Measurements from ENCODE around the gene NTN1.

The NTN1 gene

DNA sequence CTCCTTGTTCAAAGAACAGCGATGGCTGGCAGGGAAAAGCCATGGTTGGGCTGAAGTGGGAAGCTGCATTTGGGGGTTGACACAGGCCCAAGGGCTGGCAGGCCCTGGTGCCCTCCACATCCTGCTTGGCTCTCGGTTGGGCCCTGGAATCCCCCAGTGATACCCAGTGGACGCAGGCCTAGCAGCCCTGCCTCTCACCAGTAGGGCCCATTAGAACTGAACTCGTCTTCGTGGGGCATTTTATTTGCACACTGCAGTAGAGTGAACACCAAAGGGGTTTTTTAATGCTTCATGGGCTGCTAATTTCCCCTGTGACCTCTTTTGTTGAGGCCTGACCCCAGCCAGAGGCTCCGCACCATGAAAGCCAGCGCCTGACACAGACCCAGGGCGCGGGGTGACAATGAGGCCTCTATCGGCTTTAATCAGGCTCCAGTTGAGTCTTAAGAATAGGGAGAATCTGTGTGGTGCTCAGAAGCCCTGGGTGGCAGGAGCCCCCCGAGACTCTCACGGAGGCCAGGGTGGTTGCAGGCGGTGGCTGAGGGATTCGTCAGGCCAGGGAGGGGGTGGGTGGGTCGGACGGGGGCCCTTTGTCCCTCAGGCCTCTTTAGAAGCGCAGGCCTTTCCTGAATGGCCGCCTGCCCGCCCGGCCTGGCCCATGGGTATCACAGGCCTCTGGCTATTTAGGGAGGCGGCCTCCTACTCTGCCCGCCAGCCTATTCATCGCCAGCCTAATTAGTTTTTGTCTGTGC lies 199.3 kb downstream of the NTN1 start:
- no peak for DNase-seq

DNA sequence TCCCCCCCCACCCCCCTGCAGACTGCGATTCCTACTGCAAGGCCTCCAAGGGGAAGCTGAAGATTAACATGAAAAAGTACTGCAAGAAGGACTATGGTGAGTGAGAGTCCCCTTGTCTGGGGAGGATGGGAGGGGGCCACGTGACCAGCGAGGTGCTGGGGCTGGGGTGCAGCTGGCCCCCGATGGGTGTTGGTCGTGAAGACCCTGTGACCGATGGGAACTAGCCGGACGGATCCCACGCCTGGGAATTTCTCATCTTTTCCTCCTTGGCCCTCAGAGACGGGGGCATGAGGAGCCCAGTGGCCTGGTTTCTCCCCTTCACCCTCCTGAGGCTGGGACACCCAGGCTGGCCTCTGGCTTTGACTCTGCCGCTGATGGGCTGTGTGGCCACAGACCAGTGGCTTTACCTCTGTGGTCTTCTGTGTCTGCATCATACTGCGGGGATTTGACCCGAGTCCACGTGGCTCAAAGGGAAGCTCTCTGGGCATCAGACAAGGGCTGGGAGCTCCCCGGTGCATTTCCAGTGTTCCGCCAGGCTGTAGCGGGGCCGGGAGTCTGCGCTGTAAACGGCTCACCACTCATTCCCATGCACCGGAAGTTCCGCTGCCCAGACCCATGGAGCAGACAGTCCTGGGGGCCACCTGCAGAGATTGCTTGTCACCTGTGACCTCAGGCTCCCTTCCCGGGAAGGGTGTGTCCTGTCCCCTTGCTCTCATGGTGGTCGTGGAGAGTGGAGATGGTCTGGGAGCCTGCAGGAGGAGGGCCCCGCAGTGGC lies 200.0 kb downstream of the NTN1 start:
- DNase-seq: no peak

DNA sequence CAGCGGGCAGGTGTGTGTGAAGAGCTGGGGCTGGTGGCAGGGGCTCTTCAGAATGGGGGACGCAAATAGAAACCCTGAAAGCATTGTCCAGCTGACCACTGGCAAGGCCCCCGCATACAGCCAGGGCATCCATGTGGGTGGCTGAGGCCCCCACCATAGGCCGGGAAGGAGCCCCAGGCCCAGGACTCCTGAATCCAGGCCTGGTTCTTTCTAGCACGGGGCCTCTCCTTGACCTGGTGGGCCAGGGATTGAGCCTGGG lies 200.5 kb downstream of the NTN1 start:
- DNase-seq: no peak

DNA sequence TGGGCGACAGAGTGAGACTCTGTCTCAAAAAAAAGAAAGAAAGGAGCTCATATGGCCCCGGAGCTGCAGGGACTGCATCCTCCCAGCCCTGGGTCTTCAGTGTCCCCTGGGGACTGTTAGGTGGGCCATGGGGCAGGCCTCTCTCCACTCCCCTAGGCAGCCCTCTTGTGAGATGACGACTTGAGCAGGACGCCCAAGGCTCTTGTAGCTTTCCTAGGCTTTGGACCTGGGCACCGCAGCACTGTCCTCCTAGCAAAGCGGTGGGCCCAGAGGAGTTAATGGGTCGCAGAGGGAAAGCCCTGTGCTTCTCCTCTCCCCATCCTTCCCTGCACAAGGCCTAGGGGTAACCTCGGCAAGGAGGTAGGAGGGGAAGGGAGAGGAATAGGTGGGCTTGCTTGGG lies 202.2 kb downstream of the NTN1 start:
- no peak for DNase-seq

DNA sequence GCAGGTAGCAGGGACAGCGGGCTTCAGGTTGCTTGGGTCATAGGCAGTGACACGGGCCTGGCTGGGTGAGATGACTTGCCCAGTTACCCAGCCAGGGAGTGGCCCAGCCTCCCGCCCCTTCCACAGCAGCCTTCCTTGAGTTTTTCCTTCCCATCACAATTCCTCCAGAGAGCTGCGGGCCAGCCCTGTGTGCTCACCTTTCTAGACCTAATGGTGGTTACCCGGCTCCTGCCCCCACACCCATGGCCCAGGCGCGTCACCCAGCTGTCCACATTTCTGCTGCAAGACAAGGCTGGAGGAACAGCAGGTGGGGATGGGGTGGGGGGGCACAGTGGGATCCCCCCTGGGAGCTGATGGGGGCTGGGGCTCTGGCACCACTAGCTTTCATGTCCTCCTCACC lies 203.2 kb downstream of the NTN1 start:
- DNase-seq: no peak

DNA sequence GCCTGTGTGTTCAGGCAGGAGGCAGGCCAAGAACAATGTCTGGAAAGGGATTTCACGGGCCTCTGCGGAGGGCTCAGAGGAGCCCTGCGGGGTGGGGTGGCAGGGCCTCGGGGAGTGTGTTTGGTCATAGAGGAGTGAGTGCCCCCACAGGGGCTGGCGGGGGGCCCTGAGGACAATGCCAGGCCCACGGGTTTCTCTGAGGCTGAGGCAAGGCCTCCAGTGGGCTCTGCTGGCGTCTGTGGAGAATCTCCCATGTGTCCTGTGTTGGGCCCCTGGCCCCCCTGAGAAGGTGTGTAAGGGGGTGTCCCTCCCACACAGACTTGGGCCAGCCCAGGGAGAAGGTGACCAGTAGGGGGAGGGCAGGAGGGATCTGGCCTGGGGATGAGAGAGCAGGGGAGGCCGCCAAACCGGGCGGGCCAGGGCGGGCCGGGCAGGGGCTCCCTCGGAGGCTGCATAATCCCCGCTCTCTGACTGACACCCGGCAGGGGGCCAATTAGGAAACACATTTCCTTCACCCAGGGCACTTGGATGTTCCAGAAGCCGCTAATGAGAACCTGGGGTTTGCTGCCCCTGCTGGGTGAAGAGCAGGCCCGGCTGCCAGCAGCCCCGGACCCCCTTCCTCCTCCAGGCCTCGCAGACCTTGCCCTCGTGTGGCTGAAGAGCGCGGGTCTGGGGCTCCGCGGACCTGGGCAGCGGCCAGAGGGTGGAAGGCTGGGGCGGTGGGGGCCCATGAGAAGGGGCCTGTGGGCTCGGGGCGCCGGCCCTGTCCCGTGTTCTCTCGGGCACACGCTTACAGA lies 204.2 kb downstream of the NTN1 start:
- DNase-seq: no peak

DNA sequence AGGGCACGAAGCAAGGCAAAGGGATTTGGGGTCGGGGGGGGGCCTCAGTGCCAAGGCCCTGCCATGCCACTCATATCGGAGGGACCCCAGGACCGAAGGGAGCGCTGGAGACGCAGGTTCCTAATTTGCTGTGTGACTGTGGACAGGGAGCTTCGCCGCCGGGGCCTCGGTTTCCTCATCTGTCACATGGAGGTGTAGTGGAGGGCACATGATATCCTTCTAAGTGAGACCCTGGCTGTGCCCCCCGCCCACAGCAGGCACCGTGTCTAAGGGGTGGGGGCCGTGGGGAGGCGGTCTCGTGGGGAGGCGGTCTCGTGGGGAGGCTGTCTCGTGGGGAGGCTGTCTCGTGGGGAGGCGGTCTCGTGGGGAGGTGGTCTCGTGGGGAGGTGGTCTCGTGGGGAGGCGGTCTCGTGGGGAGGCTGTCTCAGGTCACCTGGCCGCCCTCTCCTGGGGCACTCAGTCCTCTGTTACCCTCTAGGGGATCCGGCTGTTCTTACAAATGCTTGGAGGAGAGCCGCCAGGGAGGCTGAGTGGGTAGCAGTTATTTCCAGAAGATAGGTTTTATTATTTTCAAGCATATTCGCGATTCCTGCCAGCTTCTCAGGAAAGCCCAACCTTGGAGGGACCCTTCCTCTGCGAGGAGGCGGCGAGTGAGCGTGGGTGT lies 205.0 kb downstream of the NTN1 start:
- DNase-seq: no peak

DNA sequence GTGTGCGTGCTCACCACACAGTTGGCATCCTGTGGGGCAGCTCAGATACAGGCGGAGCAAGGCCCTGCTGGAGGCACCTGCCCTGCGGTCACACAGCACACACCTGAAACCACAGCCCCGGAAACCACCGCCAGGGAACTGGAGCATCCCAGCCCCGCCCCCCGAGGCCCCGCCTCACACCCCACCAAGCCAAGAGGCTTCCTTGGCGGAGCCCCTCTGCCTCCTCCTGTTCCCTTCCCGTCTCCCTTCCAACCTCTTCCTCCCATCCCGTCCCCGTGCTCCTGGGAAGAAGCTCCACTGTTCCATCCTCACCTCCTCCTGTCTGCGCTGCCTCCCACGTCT lies 205.5 kb downstream of the NTN1 start:
- DNase-seq: no peak

DNA sequence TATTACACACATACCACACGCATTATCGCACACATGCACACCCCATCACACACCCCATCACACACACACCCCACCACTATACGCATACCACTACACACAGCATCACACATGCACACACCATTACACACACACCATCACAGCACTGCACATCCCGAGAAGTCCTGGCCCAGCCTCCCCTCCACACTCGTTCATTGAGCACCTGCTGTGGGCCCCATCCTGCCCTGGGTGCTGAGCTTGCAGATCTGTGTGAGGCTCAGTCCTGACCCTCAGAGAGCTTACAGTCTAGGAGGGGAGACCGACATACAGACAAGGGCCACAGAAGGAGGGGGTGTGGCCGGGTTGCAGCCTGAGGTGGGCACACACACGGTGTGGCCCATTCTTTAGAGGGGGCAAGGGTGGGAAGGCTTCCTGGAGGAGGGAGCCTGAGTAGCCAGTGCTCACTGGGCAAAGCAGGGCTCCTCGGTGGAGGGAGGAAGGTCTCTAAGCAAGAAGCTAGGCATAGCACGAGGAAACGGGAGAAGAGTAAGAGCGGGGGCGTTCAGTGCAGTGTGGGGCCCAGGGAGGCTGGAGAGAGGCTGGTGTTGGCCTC lies 206.6 kb downstream of the NTN1 start:
- no peak for DNase-seq

DNA sequence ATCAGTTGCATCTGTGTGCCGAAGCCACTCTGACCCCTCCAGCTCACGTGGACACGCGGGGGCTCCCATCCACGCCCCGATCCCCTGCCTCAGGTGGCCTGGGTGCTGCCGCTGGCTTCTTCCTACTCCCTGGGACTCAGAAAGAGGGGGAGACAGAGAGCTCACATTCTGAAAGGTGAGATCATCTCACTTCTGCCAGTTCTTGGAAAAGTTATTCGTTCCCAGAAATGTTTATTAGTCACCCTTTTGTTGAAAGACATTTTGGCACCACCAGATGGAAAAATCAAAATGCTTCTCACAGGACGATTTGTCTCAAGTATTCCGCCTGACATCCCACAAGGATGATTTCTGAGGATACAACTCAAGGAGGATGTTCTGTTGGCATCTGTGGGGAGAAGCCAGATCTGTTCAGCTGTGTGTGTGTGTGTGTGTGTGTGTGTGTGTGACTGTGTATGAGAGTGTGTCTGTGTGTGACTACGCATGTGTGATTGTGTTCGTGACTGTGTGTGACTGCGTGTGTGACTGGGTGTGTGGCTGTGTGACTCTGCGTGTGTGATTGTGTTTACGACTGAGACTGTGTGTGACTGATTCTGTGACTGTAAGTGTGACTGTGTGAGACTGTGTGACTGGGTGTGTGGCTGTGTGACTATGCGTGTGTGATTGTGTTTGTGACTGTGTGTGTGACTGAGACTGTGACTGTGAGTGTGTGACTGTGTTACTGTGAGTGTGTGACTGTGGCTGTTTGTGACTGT lies 207.3 kb downstream of the NTN1 start:
- DNase-seq: no peak

DNA sequence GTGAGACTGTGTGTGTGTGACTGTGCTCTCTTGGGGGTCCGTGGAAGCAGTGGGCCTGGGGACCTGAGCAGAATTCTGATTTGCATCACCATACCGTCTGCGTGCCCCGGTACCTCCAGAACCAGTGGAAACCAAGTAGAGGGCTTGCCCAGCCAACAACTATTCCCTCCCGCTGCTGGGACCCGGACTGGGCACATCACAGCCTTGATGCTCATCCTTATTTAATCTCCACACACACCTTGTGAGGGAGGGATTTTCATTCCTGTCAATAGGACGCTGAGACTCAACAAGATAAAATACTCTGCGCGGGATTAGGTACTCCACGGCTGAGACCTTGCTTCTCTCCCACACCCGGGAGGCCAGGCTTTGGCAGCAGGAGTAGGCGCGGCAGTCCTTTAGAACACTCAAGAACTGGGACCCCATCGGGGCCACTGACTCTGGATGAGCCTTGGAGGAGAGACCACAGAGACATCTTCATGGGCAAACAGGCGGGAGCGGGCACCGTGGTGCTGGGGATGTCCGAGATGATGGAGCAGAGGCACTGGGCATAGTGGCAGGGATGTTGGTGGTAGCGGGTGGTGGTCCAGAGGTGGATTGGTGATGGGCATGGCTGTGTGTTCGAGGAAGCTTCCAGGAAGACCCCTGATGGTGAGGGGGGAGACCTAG lies 208.0 kb downstream of the NTN1 start:
- no peak for DNase-seq

DNA sequence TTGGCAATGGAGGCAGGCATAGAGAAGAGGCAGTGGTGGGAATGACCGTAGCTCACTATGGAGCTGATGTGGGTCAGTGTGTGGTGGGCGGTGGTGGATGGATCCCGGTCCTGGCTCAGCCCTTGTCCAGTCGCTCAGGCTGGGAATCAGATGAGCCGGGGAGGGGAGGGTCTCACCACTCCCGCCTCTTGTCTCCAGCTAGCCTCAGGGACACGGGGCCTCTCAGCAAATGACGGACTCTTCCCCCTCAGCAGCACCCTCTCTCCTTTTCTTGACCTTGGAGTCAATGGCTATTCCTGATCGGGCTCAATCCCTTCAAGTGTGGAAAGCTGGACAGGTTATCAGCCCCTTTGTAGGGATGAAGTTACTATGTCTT lies 208.5 kb downstream of the NTN1 start:
- DNase-seq: no peak

DNA sequence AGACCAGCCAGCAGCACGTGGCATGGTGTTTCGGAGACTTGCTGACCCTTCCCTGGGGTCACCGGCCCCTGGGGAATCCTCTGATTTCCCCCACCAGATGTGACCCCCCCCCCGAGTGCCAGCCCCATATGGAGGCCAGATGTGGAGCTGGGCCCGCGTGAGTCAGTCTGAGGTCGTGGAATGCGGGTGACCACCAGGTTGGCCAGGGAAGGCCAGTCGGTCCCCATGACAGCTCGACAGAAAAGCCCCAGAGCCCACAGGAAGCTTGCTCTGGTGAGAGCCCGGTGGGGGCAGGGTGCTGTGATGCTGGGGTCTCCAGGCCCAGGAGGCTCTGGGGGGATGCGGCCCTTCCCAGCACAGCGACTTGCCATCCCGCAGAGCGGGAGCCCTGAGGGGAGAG lies 209.0 kb downstream of the NTN1 start:
- DNase-seq: no peak

DNA sequence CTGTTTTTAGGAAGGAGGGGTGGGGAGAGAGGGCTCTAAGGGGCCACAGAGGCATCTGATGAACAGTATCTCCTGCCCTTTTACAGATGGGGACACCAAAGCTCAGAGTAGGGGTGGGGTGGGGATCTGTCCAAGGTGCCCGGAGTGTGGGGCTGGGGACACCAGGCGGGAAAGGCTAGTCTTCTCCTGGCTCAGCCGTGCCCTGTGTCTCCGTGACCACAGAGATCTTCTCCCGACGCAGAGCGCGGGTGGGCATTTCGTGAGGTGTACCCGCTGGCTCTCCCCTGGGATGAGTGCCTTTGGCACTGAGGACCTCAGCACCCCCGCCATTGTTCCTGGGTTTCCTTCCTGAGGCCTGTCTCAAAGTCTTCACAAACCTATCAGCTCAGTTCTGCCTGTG lies 209.6 kb downstream of the NTN1 start:
- no peak for DNase-seq

DNA sequence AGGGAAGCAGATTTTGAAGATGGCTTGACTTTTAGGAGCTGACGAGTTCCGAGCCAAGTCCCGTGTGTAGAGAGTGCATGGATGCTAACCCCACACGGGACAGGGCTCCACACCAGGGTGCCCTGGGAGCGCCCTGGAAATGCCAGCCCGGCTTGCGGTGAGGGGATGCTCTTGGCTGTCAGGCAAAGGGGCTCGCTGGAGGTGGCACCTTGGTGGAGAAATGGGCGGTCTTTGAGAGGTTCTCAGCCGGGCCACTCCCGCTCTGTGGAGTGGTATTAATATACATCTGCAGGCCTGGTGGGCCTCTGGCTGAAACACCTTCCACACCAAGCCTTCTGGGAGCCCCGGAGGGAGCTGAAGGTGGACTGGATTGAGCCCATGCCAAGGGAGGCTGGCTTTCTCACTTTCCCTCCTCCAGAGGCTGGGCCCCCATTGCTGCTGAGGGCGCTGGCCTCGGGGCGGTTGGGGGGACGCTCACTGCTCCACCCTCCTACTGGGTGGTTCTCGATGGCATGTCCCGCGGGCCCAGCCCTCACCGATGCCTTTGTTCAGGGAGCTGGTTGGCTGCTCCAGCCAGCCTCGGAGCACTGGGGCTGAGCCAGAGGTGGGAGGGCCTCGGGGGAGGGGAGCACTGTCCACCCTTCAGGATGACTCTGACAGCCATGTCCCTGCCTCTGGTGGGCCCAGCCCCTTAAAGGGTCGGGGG lies 210.3 kb downstream of the NTN1 start:
- DNase-seq: no peak

DNA sequence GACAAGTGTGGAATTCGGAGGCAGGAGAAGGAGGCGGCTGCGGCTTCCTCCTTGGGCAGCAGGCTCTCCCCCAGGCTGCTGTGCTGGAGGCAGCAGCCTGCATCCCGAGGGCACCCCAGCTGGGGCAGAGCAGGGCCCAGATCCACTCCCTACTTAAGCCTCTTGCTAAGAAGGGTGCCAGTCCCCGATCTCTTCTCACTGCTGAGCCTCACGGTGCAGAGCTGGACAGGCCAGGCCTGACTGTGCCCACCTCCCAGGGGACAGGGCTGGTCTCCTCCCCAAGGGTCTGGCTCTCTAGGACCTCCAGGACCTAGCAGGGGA lies 210.8 kb downstream of the NTN1 start:
- DNase-seq: no peak

DNA sequence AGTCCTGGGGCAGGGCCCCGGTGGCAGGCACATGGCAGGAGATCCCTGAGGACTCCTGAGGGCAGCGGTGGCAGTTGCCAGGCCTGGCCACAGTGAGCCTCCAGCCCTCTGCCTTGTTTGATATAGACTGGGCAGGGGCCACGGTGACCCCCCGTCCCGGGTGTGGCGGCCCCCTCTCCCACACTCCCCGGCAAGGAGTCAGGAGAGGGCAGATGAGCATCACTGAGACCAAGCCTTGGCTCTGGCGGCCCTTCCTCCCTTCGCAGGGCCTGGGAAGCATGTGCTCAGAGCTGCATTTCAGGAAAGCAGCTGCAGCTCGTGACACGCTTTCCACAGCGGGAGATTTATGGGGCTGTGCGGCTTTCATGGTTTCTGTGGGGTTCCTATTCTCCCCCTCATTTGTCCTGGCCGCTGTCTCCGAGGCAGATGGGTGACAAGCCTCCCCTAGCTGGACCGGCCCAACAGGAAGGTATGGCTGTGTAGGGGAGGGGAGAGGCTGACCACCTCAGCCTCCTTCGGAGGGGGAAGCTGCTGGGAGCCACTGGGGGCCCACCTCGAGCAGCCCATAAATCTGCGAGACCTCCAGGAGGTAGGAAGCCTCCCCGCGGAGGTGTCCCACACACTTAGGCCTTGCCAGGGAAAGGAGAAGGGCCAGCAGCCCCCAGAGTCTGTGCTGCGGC lies 211.4 kb downstream of the NTN1 start:
- DNase-seq: no peak

DNA sequence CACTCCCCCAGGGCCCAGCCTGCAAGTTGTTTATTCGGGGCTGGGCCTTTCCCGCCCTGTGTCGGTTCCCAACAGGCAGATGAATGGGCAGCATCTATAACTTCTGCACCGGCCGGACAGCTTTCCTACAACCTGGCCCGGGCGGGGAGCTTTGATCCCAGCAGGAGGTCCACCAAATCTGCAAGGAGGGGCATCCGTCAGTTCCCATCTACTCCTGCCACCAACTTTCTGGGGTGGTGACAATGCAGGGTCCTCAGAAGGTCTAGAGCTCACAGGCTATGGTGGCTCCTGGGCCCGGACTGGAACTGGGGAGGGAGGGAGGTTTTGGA lies 211.9 kb downstream of the NTN1 start:
- no peak for DNase-seq

DNA sequence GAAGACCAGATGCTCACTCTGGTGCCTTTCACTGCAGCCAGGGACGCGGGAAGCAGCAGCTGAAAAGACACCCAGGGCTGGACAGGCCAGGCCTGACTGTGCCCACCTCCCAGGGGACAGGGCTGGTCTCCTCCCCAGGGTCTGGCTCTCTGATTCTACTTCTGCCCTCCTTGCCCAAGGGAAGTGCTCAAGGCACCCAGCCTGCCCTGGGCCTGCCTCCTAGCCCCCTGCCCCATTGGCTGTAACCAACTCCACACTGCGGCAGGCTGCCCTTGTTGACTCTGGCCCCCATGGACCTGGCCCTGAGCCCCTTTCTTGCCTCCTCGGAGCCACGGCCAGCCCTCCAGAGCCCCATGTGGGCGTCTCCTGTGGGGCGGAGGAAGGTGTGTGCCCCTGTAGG lies 212.5 kb downstream of the NTN1 start:
- no peak for DNase-seq

DNA sequence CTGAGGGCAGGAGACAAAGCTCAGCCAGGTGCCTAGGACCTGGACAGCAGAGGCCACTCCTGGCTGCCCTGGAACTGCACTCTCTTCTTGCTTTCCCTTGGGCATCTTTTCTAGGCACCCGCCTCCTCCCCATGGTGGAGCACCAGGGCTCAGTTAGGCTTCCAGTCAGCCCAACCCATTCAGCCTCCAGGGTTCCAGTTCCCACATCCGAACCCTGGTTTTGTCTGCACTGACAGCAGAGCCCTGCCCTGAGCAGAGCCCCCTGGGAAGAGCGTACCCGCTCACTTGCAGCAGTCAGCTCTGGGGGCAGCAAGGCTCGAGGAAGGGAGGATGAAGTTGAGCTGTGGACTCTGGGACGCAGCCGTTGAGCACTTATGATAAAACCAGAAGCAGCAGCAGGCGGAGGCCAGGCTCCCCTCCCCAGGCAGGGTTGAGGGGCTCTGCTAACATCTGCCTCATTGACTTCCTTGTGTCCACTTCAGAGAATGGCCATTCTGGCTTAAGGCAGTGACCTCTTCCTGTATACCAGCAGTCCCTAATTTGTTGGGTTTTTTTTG lies 213.2 kb downstream of the NTN1 start:
- no peak for DNase-seq

DNA sequence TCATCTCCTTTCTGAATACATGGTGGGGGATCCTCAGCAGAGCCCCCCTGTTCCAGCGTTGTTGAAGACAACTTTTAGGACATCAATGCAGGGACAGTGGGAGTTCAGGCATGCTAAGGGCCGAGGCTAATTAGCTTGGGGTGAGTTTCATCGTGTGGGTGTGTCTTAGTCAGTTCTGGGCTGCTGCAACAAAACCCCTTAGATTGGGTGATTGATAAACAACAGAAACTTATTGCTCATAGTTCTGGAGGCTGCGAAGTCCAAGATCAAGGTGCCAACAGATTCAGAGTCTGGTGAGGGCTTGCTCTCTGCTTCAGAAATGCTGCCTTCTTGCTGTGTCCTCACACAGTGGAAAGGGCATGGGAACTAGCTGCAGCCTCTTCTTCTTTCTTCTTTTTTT lies 214.0 kb downstream of the NTN1 start:
- DNase-seq: no peak
